GM18505 (cell line): ENCODE results near the gene ZNF672.
A peak's percentile ranks its signal among the peaks of the same experiment; 100 is the strongest.

Experiments
- ATAC-seq: cut with Tn5 transposase; IDR thresholded peaks from one replicate; pipeline ENCODE4 v1.9.1; 2021; ENCODE audit not compliant: unreplicated experiment
- POLR2A ChIP-seq: IDR thresholded peaks from 4 replicates; pipeline ENCODE4 v1.6.1; 2011; ENCODE audit warnings: borderline replicate concordance; ENCODE audit not compliant: insufficient read depth, insufficient read length; ENCODE audit errors: extremely low read depth

Gene ZNF672

GRCh38 chr1:248807067-248807737, 30.8 kb upstream of the ZNF672 start:
- ATAC-seq, result peak; percentile 44
- no peak for TF ChIP-seq POLR2A

GRCh38 chr1:248808876-248809275, 29.1 kb upstream of the ZNF672 start:
- ATAC-seq, result no peak

GRCh38 chr1:248810000-248810726, 27.9 kb upstream of the ZNF672 start:
- ATAC-seq, result no peak

More at GRCh38 chr1:248808876-248809275, 29.1 kb upstream of the ZNF672 start:
- TF ChIP-seq POLR2A, result no peak

GRCh38 chr1:248810727-248811513, 27.1 kb upstream of the ZNF672 start:
- no peak for TF ChIP-seq POLR2A
- ATAC-seq, result no peak

More at GRCh38 chr1:248810000-248810726, 27.9 kb upstream of the ZNF672 start:
- no peak for TF ChIP-seq POLR2A

- ATAC-seq, result no peak
- TF ChIP-seq POLR2A, result no peak
These were observed 26.2 kb upstream of the ZNF672 start for GRCh38 chr1:248811514-248812490.

- ATAC-seq, result no peak
- no peak for TF ChIP-seq POLR2A
These were observed 25.1 kb upstream of the ZNF672 start for GRCh38 chr1:248812736-248813425.

GRCh38 chr1:248813546-248813945, 24.5 kb upstream of the ZNF672 start:
- TF ChIP-seq POLR2A, result no peak
- ATAC-seq, result no peak

GRCh38 chr1:248814351-248814750, 23.7 kb upstream of the ZNF672 start:
- TF ChIP-seq POLR2A, result no peak
- ATAC-seq, result no peak

- ATAC-seq, result no peak
- no peak for TF ChIP-seq POLR2A
These were observed 22.5 kb upstream of the ZNF672 start for GRCh38 chr1:248815407-248816034.

GRCh38 chr1:248816042-248816851, 21.8 kb upstream of the ZNF672 start:
- no peak for ATAC-seq
- no peak for TF ChIP-seq POLR2A

GRCh38 chr1:248817065-248817464, 21.0 kb upstream of the ZNF672 start:
- ATAC-seq, result no peak
- no peak for TF ChIP-seq POLR2A
